ENCODE results near the gene VSIG4. TPM values are rescaled to one million over a fixed set of nuclear protein-coding genes. Genes with fewer than 3 reads are reported as not detected.

VSIG4 gene
- total RNA-seq, 1 experiment from 2014 or later, result not detected

DNA sequence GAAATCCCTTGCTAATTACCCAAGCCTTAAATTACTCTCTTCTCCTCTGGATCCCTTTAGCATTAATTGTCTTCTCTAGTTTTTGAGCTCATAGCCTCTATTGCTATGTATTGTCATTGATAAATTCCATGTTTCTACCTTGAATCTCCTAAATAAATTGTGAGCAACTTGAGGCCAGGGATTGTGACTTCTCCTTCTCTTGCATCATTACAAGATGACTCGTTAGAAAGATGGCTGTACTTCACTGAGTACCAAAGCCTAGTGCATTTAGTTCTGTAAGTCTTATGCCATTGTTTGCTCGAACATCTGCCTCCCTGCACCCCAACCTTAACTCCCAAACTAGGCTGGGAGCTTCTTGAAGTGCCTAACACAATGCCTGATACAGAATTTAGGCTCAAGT, 15.3 kb downstream of the VSIG4 start:
- TF ChIP-seq, protein P1, sequence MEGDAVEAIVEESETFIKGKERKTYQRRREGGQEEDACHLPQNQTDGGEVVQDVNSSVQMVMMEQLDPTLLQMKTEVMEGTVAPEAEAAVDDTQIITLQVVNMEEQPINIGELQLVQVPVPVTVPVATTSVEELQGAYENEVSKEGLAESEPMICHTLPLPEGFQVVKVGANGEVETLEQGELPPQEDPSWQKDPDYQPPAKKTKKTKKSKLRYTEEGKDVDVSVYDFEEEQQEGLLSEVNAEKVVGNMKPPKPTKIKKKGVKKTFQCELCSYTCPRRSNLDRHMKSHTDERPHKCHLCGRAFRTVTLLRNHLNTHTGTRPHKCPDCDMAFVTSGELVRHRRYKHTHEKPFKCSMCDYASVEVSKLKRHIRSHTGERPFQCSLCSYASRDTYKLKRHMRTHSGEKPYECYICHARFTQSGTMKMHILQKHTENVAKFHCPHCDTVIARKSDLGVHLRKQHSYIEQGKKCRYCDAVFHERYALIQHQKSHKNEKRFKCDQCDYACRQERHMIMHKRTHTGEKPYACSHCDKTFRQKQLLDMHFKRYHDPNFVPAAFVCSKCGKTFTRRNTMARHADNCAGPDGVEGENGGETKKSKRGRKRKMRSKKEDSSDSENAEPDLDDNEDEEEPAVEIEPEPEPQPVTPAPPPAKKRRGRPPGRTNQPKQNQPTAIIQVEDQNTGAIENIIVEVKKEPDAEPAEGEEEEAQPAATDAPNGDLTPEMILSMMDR (conservative IDR thresholded peaks at IDR 0.05), result no peak
- H3K4me2 ChIP-seq (ENCODE audit: insufficient read depth, insufficient read length, low read length), result no peak overlapping the region

More for the DNA sequence above, 15.3 kb downstream of the VSIG4 start:
- H2AFZ ChIP-seq (ENCODE audit: low read length), result no peak overlapping the region
- H4K91ac ChIP-seq (ENCODE audit: insufficient read length, low read depth, low read length), result no peak overlapping the region
- H2BK5ac ChIP-seq (ENCODE audit: insufficient read length, low read length), result no peak overlapping the region
- no peak overlapping the region for H3K4me3 Mint-ChIP-seq
- no peak overlapping the region for H3K18ac ChIP-seq (ENCODE audit: insufficient read length, low read depth, low read length)
- H3K27ac Mint-ChIP-seq, result no peak overlapping the region
- no peak overlapping the region for H4K8ac ChIP-seq (replicated peaks; ENCODE audit: insufficient read length, low read depth, low read length)
- no peaks in the 10 kb centered on the region for H4K20me1 ChIP-seq (ENCODE audit: control insufficient read depth, insufficient read depth, insufficient read length)
- no peak overlapping the region for H3K9ac ChIP-seq (ENCODE audit: extremely low read depth, insufficient read length, low read length)
- peaks cover 55% of the 10 kb centered on the region for H3K9me3 ChIP-seq (ENCODE audit: control insufficient read depth, low read depth, low read length)
- no peaks in the 10 kb centered on the region for H3K27me3 ChIP-seq (ENCODE audit: insufficient read depth, low read length)
- H3T11ph ChIP-seq (ENCODE audit: low read length), result no peak overlapping the region
- no peak overlapping the region for H3K27ac ChIP-seq (ENCODE audit: insufficient read length, low read depth, low read length)
- no peaks in the 10 kb centered on the region for H3K79me2 ChIP-seq (ENCODE audit: insufficient read depth, low read length)
- no peak overlapping the region for H2BK20ac ChIP-seq (ENCODE audit: low read depth, low read length, poor library complexity, severe bottlenecking)
- H2BK15ac ChIP-seq (ENCODE audit: low read depth, low read length), result no peak overlapping the region
- H3K36me3 Mint-ChIP-seq (ENCODE audit: insufficient read depth in 1 of 3, low read depth in 3 of 3), result peaks cover 0 to 2% (median 0%) of the 10 kb centered on the region in 3 experiments; a peak in 3 of 7 replicates
- peaks cover 56 to 71% of the 10 kb centered on the region in 2 experiments for H3K9me3 Mint-ChIP-seq
- H2AK5ac ChIP-seq (ENCODE audit: insufficient read length, low read length), result no peak overlapping the region
- no peaks in the 10 kb centered on the region for H3K23me2 ChIP-seq (ENCODE audit: insufficient read length, low read depth, low read length, poor library complexity, severe bottlenecking)
- H3K4me1 Mint-ChIP-seq, result no peaks in the 10 kb centered on the region
- H3K4me1 ChIP-seq (ENCODE audit: insufficient read depth, low read length), result no peaks in the 10 kb centered on the region
- H3K14ac ChIP-seq (ENCODE audit: insufficient read depth, low read length), result no peak overlapping the region
- no peak for DNase-seq
- H3K56ac ChIP-seq (ENCODE audit: insufficient read length, low read depth, low read length), result no peak overlapping the region
- H3K23ac ChIP-seq (ENCODE audit: insufficient read length, low read depth, low read length), result no peak overlapping the region
- H2BK12ac ChIP-seq (ENCODE audit: insufficient read length, low read depth, low read length), result no peak overlapping the region
- no peak overlapping the region for H2BK120ac ChIP-seq (ENCODE audit: low read depth, low read length, poor library complexity, severe bottlenecking)
- H3K79me1 ChIP-seq (ENCODE audit: insufficient read depth, low read depth, low read length, poor library complexity, severe bottlenecking), result no peaks in the 10 kb centered on the region
- no CpG with 5 or more reads among the region's 2 CpGs for WGBS (ENCODE audit: extremely low coverage, insufficient read length, low lambda C conversion rate)
- H3K4ac ChIP-seq (ENCODE audit: low read depth, low read length), result no peak overlapping the region
- peaks cover 2% of the 10 kb centered on the region; the same call in 1 of the 2 replicates for H3K27me3 Mint-ChIP-seq (ENCODE audit: low read depth)
- H4K5ac ChIP-seq (ENCODE audit: insufficient read length, low read depth, low read length), result no peak overlapping the region
